ENCODE data around the gene VILL.
"Not testable (repeated sequence)": the region's sequence is repeated elsewhere in the genome, so short reads cannot be mapped to it uniquely, and the experiment has no call there.

The VILL gene

GRCh38 chr3:38039899-38040261, 49.3 kb downstream of the VILL start:
- DNase-seq, result peak; percentile 64

GRCh38 chr3:38040401-38040800, 49.8 kb downstream of the VILL start:
- DNase-seq, result no peak

GRCh38 chr3:38043486-38043885, 52.9 kb downstream of the VILL start:
- DNase-seq, result no peak

GRCh38 chr3:38046027-38046426, 55.4 kb downstream of the VILL start:
- DNase-seq, result no peak

- no peak for DNase-seq
Measured at GRCh38 chr3:38046821-38047220, 56.2 kb downstream of the VILL start.

- DNase-seq, result no peak
Measured at GRCh38 chr3:38047896-38048295, 57.3 kb downstream of the VILL start.

- DNase-seq, result no peak
Measured at GRCh38 chr3:38049358-38050126, 59.0 kb downstream of the VILL start.

GRCh38 chr3:38051131-38051530, 60.5 kb downstream of the VILL start:
- no peak for DNase-seq

- not testable (repeated sequence) for DNase-seq
Measured at GRCh38 chr3:38053286-38053685, 62.7 kb downstream of the VILL start.

GRCh38 chr3:38053813-38054498, 63.4 kb downstream of the VILL start:
- not testable (repeated sequence) for DNase-seq

GRCh38 chr3:38054499-38055001, 64.0 kb downstream of the VILL start:
- DNase-seq, result no peak

All from activated T-cell treated with anti-CD3 and anti-CD28 coated beads, Interleukin-2, amount 50 U/mL, for 1 hour (primary cell).